DMS114 treated with DMSO at 0.1 percent for 48 hours (cell line): ENCODE data around the gene BEST2.

Experiments used
- DNase-seq: peaks from one replicate; lab custom pipeline; 2025; ENCODE audit not compliant: unreplicated experiment; lab: John Stamatoyannopoulos, UW

Gene BEST2

DNA sequence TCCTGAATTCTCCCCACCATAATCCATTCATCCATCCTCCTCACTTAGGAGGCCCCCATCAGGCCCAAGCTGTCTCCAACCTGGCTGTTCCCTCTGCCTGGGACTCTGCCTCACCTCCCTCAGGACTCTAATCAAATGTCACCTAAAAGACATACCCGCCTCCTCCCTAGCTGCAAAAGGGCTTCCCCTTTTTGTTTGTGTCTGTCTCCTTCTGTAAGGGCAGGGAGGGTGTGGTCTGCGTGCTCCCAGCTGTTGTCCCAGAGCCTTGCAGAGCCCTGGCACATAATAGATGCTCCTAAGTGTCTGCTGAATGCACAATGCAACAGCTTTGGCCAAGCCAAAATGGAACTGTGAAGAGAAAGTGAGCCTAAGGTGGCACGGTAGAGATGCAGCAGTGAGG, 21.5 kb upstream of the BEST2 start:
- no peak for DNase-seq

DNA sequence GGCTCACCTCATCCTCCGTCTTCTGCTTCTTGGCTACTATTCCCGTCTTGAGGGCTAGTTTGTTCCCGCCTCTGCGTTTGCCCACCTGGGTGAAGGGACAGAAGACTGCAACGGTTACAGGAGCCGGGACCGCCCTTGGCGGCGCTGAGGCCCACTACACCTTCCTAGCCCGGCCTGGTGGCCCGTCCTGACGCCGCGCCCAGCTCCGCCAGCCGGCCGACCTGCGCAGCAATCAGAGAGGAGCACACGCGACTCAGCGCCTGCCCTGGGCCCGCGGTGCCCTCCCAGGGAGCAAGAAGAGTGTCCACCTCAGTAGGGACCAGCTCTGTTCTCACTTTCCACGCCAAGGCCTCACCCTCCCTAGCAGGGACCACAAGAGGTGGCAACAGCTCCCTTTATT, 20.3 kb upstream of the BEST2 start:
- DNase-seq = no peak

- DNase-seq = peak; percentile 17
Observed at GRCh38 chr19:12733369-12734214, 18.0 kb upstream of the BEST2 start.

DNA sequence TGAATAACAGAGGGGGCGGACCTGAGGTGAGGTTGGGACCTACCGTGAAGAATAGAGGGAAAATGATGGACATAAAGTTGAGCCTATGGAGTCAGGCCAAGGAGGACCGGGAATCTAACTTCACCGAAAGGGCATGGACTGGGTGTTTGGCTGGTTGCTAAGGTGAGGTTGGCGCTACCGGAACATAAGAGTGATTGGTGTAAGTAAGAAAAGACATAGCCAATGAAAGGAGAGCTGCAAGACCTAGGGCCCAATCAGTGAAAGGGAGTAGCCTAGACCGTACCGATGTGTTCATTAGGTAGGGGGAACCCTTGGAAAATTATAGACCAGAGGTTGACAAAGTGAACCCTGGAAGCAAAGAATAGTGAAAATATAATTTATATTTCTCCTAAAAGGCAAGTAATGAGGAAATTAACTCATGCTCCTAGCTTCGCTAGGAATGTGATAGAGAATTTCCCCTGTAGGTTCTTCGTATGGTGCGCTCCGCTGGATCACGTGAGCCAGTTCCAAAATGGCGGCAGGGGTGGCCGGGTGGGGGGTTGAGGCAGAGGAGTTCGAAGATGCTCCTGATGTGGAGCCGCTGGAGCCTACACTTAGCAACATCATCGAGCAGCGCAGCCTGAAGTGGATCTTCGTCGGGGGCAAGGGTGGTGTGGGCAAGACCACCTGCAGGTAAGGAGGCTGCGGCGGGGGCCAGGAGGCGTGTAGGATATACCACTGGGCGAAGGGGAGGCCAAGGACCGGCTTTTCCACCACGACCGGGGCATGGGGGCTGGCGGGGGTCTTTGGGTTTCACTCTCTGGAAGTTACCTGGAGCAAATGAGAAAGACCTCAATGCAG, 14.4 kb upstream of the BEST2 start, which contains the start of gene GET3:
Gene GET3 (plus strand): TSS at position 503 of the 840 bp plus-strand sequence. CDS start 9 bp downstream, at position 512.
- peak; percentile 96 for DNase-seq

DNA sequence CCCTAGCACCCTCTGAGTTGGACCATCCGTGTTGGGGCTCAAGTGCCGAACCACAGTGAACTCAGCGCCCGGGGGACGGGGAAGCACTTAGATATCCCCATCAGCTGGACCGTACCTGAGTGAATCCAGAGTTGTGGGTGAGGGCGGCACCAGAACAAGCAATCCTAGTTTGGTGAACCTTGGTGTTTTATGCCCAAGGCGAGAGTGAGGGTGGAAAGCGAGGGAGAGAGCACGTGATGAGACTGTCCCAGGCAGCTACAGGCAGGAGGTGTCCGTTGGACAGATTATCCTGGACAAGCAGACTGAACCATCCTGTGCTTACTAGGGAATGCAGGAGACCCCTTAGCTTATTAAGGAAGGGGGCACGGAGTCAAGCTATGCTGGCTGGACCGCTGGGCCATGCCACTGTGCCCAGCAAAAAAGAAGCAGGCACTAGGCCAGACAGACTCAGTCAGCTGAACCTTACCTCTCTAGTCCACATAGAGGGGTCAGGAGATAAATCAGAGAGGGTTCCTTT, 13.7 kb upstream of the BEST2 start:
- DNase-seq = no peak

DNA sequence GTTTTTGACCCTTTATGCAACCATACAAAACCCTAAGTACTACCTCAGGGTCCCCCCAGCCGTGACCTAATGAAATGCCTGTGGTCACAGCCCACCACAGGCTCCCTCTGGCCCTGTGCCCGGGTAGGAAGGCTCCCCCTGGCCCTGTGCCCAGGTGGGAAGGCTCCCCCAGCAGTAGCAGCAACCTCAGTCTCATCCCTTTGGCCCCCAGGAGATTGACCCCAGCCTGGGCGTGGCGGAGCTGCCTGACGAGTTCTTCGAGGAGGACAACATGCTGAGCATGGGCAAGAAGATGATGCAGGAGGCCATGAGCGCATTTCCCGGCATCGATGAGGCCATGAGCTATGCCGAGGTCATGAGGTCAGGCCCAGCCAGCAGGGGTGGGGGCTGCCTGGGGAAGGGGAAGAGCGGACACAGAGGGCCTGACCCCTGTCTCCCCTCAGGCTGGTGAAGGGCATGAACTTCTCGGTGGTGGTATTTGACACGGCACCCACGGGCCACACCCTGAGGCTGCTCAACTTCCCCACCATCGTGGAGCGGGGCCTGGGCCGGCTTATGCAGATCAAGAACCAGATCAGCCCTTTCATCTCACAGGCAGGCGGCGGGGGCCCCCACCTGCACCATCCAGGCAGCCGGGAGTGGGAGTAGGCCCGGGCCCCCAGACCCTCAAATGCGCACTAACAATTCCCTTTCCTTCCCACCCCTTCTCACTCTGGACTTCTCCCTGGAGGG, 6.3 kb upstream of the BEST2 start:
- no peak for DNase-seq

- DNase-seq = no peak
Observed at GRCh38 chr19:12748489-12748888, 3.1 kb upstream of the BEST2 start.

DNA sequence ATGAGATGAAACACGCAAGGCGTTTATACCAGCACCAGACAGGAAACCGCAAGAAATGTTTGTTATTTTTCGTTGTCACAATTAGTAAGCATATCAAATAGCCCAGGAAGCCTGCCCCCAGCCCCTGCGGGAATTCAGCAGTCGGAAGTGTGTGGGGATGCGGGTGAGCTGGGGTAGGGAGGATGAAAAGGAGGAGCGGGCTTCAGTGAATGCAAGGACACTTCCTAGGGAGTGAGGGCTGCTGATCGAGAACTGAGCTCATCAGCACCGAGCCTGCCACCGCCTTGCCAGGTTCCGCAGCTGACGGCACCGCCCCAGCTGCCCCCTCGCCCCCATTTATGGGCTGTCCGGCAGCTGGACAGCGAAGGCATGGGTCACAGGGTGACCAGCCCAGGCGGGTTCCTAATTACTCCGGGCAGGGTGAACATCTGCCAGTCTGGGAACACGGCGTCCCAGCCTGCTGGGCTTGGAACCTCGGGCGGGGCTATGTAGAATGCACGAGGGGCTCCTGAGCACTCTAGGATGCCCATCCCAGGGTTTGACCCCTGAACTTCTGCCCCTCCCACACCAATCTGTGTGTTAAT, 1.6 kb upstream of the BEST2 start:
- no peak for DNase-seq

DNA sequence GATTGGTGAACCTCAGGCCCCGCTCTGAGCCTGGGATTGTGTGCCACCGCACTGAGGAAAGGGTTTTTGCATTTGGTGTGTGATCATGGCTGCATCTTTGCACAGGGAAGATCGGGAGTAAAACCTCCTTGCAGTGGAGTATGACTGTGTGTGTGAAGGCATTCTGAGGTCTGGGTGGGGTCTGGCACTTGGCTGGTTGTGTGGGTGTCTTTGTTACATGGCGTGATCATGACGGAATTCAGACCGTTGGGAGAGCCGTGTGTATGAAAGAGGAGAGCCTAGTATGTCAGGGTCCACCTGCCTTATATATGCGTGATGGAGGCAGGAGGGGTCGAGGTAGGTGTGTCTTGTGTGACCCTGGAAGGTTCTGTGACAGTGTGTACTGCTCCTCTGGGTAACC, 740 bp upstream of the BEST2 start:
- no peak for DNase-seq

- no peak for DNase-seq
Observed at GRCh38 chr19:12752056-12752781, 628 bp downstream of the BEST2 start.

DNA sequence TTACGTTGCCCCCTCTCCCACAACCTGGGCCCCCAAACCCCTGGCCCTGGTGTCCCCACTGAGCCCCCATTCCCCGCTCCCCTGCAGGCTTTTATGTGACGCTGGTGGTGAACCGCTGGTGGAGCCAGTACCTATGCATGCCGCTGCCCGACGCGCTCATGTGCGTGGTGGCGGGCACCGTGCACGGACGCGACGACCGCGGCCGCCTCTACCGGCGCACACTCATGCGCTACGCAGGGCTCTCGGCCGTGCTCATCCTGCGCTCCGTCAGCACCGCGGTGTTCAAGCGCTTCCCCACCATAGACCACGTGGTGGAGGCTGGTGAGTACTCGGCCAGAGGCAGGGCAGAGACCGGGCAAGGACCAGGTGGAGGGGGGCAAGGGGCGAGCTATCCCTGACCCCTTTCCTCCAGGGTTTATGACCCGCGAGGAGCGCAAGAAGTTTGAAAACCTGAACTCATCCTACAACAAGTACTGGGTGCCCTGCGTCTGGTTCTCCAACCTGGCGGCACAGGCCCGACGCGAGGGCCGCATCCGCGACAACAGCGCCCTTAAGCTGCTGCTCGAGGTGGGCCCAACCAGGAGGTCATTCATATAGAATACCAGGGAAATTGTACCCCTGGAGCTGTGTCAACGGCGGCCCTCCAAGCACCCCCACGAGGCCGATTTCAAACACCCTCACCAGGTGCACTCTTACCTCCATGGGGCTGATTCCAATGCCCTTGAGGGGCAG, 3.0 kb downstream of the BEST2 start:
- DNase-seq = no peak

- no peak for DNase-seq
Observed at GRCh38 chr19:12756150-12756883, 4.7 kb downstream of the BEST2 start.

DNA sequence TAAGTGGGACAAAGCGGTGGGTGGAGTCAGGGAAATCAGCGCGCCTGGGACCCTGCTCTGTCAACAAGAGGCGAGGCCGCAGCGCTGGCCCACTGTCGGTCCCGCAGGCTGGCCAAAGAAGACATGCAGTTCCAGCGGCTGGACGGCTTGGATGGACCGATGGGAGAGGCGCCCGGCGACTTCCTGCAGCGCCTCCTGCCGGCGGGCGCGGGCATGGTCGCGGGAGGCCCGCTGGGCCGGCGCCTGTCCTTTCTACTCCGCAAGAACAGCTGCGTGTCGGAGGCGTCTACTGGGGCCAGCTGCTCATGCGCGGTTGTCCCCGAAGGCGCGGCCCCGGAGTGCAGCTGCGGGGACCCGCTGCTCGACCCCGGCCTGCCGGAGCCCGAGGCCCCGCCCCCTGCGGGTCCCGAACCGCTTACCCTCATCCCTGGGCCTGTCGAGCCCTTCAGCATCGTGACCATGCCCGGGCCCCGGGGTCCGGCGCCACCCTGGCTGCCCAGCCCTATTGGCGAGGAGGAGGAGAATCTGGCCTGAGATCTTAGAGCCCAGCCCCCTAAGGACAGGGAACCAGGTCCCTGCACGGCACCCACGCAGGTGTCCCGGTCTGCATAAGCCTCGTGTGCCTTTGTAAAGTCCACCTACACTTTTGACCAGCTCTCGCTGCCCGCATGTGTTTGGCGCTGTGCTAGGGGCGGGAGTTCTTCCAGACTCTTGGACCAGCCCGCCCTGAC, 6.1 kb downstream of the BEST2 start:
- peak; percentile 53 for DNase-seq

- DNase-seq = no peak
Observed at GRCh38 chr19:12759686-12760085, 8.1 kb downstream of the BEST2 start.

- DNase-seq = no peak
Observed at GRCh38 chr19:12763100-12763499, 11.5 kb downstream of the BEST2 start.

DNA sequence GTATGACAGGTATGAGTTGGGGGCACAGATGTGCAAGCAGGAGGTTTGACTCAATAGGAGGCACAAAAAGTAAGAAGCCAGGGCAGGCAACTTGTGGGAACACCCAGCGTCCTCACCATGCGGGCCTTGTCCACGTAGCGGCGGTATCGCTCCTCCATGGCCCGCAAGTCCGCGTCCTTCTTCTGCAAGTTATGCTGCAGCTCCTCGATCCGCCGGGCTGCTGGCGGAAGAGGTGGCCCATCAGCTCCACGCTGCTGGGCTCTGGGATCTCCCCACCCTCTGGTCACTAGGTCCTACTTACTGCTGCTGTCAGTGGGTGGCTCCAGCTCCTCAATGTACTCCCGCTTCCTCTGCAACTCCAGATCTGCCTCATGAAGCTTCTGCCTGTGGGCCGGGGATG, 13.1 kb downstream of the BEST2 start:
- DNase-seq = no peak

DNA sequence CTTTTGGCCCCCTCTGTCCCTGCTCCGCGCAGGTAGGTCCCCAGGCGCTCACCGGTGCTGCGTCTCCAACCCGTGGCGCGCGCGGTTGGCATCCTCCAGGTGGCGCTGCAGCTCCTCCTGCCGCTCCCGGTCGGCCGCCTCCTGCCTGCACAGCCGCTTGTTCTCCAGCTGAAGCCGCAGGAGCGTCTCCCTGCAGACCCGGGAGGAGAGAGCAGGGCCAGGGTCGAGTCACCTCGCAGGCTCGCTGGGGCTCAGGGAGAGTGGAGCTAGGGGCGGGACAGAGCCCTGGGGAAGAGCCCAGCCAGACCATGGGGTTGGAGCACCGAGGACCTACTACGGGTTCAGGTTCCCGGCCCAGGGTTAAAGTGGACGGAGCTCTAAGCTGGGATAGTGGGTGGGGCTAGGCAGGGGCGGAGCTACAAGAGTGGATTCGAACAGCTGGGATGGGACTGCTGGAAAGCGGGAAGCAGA, 14.5 kb downstream of the BEST2 start:
- DNase-seq = no peak

DNA sequence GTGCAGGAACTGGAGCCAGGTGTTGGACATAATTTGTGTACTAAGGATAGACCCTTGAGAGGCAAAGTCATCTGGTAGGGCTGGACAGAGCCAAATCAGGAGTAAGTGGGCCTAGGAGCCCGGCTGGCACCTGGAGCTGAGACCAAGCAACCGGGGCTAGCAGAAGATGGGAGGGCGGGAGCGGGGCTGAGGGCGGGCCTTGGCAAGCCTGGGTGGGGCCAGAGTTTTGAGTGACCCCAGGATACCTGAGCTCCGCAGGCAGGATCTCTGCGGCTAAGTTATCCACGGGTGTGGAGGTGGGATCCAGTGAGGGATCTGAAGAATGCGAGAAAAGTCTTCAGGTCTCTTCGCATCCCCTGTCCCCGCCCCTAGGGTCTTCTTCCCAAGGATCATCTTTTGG, 15.6 kb downstream of the BEST2 start:
- no peak for DNase-seq
